Activated CD4-positive, alpha-beta T cell treated with anti-CD3 and anti-CD28 coated beads, Interleukin-10, Interleukin-2, amounts not matched to agents 100 ng/mL and 50 ng/mL, durations not matched to agents 16 hours and 8 hours (primary cell): Measurements from ENCODE around the gene LGALS9.

Experiments used
- DNase-seq: peaks from one replicate; pipeline ENCODE4 v3.0.0-alpha.2; 2020

Gene LGALS9

DNA sequence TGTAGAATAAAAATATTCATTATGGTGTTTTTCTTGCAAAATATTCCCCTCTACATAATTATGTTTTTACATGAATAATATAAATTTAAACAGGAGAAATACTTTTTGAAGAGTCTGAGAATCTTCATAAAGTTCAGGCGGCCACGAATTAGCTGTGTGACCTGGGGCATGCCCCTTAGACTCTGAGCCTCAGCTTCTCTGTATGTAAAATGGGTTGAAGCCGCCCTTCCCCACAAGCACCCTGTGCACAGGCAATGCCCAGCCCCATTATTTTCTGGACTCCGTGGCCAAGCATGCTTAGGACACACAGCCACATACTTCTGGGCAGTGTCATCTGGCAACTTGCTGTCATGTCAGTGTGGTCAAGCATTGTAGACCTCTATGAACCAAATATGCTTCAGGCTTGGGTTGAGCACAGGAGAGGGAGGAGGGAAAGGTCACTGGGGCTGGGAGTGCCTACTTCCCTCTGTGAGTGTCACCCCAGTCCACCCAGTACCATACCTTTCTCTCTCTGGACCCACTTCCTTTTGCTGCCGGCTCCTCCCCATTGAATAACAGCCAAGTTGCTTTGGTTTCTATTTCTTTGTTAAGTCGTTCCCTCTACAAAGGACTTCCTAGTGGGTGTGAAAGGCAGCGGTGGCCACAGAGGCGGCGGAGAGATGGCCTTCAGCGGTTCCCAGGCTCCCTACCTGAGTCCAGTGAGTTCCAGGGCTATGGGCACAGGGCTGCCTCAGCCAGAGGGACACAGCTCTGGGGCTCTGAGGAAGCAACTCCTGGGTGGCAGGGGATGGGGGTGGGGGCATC lies at the start of gene LGALS9:
TSS of gene LGALS9 (plus strand) at position 582 of the 804 bp plus-strand sequence. CDS start at position 660, 78 bp downstream.
- peak; percentile 35 for DNase-seq

DNA sequence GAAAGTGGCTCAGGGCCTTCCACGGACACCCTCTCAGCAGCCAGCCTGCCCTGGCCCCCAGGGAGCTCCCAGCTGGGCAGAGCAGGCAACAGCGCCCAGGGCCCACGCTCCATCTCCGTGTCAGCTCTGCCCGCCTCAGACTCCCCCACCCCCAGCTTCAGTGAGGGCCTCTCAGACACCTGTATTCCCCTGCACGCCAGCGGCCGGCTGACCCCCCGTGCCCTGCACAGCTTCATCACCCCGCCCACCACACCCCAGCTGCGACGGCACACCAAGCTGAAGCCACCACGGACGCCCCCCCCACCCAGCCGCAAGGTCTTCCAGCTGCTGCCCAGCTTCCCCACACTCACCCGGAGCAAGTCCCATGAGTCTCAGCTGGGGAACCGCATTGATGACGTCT lies 48.3 kb upstream of the LGALS9 start:
- DNase-seq, result no peak

DNA sequence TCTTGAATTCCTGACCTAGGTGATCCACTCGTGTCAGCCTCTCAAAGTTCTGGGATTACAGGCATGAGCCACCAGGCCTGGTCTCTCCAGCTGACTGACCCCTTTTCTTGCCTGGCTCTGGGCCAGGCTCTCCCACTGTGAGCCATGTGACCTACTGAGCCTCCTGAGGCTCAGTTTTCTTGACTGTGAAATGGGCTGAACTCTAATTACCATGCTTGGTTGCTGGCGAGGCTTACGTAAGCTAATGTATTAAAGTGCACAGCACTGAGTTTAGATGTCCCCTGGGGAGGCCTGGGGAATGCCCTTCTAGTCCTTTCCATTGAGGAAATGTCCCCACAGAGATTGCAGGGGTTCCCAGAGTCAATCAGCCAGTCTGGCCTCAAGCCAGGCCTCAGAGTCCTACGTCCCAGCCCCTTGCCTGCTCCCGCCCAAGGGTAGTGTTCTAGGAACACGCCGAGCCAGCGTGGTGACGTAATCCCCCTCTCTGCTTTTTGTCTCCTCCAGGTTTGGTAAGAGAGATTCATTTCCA lies 45.8 kb upstream of the LGALS9 start:
- no peak for DNase-seq

DNA sequence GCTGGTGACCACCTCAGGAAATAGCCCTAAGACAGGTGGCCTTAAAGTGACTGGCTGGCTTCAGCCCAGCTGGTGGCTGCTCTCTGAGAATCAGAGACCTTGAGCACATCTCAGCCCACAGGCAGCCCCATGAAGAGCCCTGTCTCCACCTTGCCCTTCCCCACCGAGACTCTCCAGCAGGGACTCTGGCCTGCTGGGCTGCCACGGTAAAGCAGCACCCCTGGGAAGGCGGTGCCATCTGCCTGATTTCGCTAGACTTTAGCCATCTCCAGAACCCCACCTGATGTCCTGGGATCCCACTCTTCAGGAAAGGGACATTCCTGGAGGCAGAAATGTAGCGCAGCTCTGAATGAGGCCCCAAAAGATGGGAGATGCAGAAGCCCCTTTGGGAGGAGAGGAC lies 45.2 kb upstream of the LGALS9 start:
- DNase-seq, result no peak

DNA sequence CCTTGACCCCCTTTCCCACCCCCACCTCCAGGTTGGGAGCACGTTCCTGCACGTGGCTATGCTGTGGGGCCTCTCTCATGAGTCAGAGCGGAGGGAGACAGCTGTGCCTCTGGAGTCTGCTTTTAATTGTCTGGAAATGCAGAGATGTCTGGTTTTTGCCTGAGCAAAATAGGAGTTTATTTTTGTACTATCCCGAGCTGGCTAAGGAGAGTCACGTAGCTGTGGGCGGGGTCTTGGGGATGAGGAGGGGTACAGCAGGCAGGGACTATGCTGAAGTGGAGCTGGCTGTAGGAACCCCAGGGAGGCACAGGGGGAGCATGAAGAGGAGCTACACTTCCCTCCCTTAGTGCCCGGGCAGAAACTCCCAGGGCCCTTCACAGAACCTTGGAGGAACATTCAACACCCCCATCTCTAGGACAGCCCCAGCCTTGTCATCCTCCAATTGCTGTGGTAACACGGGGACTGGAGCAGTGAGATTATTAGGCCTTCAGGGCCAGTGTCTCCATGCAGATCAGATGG lies 44.7 kb upstream of the LGALS9 start:
- no peak for DNase-seq

DNA sequence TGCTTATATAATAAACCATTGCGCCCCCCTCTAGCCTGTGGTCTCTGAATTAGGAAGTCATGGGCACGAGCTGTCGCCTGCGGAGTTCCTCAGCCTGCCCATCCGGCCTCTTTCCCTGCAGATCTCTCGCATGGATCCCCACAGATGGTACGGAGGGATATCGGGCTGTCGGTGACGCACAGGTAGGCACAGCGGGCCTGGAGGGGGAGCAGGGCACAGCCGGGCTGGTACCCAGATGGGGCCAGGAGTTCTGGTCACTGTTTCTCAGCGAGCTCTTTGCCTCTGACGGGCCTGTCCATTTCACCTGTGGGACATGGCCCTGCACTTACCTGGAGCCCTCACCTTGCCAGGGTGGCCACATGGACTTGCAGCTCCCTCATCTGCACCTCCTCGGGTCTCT lies 42.6 kb upstream of the LGALS9 start:
- no peak for DNase-seq

DNA sequence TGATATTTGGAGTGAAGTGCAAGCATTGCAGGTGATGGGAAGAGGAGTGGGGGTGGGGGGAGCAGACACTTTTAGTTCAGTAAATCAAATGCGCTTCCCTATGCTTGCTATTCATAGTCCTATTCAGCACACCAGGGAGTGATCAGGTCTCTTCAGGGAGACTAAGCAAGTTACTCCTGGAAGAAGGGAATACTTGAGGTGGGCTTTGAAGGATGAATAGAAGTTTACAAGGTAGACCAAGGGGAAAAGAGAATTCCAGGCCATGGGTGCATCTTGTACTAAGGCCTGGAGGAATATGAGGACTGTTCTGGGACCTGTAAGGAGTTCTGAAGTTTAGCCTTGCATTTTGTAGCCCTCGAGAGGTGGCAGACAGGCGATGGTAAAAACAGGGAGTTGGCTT lies 40.1 kb upstream of the LGALS9 start:
- DNase-seq, result no peak

DNA sequence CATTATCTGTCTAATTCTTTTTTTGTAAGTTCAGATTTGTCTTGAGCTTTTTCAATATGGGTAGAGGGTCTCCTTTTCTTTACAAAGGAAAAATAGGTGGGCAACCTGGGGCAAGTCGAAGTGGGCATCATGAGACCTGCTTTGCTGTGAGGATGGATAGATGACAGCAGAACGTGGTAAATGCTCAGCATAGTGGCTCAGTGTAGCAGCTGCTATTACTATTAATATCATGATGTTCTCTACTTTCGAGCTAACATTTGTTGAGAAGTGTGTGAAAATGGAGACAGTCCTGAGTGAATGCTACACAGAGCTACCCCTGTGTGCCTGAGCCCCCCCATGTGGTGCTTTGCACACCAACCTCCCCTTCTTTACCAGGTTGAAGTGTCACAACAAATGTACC lies 39.0 kb upstream of the LGALS9 start:
- DNase-seq, result no peak

DNA sequence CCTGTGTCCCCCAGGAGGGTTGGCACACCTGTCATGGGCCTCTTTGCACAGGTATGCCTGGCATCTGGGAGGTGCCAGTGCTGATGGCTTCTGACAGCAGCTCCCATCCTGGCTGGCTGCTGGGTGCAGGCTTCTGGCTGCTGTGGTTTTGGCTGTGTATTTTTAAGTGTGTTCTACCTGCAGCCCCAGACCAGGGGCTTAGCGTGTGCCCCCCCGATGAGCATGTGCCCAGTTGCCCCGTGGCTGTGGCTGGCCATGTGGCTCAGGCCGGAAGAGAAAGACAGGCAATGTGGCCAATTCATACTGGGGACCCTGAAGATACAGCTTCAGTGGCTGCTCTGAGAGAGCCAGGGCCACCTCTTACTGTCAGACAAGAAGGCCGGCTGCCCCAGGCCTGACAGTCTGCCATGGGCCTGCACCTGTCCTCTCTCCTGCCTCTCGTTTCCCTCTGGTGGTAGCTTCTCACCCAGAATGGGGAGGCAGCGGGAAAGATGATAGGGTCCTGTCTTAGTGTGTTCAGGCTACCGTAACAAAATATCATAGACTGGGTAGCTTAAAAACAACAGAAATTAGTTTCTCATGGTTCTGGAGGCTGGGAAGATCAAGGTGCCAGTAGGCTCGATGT lies 37.6 kb upstream of the LGALS9 start:
- no peak for DNase-seq

DNA sequence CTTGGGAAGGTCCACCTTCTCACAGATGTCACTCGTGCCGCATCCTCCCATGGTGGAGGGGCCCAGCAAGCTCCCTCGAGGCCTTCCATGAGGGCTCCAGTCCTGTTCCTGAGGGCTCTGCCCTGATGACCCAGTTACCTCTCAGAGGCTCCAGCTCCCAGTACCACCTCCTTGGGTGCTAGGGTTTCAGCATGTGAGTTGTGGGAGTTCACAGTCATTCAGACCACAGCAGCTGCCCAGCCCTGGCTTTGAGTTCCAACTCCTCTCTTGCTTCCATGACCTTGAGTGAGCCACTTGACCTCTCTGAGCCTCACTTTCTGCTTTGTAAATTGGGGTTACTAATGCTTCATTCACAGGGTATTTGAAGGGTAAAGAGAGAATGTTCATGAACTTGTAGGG lies 37.1 kb upstream of the LGALS9 start:
- DNase-seq, result no peak

DNA sequence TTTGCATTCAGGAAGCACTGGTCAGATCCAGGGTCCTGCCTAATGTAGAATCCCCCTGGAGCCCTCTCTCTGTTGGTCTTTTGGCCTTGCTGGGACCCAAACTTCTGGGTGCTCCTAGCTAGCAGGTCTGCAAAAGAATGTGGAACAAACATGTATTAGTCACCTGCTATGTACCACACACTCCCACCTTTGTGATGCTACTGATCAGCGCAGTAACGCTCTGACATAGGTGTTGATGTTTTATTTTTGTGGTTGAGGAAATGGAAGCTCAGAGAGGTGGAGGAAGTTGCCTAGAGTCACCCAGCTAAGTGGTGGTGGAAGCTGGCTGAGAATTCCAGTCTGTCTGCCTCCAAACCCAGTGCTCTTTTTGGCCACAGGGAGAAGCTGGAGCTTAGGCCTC lies 35.8 kb upstream of the LGALS9 start:
- no peak for DNase-seq

DNA sequence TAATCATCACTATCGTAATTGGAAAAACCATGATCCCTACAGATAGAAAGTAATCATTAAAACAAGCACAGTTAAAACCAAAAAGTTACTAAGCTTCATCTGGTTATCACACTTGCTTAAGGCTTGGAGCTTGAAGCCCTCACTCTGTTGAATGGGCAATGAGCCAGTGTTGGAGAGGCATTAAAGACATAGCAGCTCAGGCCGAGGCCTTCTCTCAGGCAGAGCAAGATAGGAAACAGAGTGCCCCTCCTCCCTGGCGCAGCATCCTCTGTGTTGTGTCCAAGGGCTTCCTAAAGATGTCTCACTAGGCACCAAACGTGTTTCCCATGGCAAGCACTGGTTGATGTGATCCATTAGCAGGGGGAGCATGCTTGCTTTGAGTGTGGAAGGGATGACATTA lies 34.9 kb upstream of the LGALS9 start:
- no peak for DNase-seq

DNA sequence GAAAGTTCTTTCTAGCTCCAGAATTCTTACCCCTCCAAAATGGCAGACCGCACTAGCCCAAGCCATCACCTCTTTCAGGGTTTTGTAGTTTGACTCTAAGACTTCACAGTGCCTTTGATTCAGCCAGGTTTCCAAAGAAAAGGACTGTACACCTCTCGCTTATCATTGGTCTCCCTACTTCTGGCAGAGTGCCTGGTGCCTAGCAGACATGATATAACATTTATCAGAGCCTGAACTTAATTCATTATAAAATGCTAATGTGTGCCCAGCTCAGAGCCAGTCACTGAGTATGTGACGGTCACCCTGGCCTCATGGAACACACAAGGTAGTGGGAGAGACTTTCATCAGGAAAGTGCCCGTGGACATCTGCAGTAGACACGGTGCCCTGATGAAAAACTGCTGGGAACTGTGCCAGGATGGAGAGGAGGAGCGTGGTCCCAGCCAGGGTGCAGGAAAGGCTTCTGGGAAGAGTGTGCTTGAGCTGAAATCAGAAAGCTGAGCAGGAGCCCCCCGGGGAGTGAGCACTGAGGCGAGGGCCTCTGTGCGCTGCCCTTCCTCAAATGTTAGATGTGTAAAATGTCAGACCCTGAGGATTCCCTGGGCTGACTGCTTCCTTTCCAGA lies 34.3 kb upstream of the LGALS9 start:
- DNase-seq, result no peak

DNA sequence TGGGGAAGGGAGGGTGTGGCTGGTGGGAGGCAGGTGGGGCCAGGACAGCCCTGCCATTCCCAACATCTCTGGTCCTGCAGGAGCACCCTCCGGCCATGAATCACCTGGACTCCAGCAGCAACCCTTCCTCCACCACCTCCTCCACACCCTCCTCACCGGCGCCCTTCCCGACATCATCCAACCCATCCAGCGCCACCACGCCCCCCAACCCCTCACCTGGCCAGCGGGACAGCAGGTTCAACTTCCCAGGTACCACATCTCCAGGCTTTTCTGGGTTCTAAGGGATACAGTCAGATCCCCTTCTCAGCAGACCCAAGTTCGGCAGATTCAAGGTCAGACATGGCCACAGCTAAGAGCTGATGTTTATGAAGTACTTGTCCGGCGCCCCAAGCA lies 33.8 kb upstream of the LGALS9 start:
- no peak for DNase-seq

DNA sequence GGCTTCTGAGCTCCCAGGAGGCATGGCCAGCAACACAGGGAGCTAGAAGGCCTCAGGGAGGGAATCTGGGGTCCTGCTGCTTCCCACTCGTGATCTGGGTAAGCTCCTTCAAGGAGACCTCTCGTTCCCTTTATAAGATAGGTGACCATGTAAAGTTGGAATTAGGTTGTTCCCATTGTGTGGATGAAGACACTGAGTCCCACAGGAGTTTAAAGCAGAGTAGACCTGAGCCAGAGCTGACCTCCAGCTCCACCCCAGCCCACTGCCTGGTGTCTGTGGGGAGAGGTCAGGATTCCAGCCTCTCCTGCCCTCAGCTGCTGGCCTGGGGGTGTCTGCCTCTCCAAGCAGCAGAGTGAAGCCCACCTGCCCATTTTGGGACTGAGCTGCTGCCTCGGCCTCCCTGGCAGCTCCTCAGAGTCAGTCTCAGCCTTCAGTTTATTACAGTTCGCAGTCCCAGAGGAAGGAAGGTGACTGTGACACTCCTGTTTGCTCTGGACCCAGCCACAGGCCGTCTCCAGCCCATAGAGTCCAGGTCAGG lies 33.1 kb upstream of the LGALS9 start:
- no peak for DNase-seq

DNA sequence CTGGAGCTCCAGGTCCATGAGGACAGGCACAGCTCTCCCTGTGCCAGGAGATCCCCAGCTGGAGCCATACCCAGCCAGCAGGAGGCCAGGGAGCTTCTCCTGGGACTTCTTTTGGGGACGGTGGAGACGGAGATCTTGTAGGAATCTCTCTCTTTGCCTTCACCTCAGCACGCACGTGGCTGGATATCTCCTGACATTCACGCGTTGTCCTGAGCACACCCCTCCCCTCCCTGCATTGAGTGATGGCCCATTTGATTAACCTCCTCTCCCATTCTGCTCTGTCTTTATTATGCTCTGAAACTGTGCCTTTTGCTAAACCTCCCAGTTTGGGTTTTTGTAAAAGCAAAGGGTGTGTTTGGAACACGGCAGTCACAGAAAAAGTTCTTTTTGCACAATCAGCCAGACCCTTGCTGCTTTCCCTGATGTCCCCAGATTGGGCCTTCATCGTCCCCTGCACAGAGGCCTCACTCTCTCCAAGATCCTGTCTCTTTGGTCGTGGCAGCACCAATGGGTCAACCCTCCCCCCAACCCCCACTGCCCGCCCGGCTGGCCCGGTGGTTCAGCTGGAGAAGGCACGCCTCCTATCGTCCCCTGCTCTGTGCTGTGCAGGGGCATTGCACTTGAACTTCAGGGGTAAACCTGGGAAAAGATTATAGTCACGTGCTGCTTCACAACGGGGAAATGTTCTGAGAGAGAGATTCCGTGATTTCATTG lies 32.5 kb upstream of the LGALS9 start:
- DNase-seq, result no peak

DNA sequence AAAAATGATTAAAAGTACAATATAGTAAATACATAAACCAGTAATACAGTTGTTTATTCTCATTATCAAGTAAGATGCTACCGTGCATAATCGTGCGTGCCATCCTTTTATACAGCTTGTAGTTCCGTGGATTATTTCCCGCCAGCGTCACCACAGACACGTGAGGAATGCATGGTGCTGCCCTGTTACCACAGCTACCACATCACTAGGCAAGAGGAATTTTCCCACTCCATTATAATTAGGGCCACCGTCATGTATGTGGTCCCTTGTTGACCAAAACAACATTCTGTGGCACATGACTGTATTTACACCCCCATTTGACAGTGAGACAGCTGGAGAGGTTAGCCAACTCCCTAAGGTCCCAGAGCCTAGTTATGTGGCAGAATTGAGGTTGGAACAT lies 30.5 kb upstream of the LGALS9 start:
- no peak for DNase-seq

DNA sequence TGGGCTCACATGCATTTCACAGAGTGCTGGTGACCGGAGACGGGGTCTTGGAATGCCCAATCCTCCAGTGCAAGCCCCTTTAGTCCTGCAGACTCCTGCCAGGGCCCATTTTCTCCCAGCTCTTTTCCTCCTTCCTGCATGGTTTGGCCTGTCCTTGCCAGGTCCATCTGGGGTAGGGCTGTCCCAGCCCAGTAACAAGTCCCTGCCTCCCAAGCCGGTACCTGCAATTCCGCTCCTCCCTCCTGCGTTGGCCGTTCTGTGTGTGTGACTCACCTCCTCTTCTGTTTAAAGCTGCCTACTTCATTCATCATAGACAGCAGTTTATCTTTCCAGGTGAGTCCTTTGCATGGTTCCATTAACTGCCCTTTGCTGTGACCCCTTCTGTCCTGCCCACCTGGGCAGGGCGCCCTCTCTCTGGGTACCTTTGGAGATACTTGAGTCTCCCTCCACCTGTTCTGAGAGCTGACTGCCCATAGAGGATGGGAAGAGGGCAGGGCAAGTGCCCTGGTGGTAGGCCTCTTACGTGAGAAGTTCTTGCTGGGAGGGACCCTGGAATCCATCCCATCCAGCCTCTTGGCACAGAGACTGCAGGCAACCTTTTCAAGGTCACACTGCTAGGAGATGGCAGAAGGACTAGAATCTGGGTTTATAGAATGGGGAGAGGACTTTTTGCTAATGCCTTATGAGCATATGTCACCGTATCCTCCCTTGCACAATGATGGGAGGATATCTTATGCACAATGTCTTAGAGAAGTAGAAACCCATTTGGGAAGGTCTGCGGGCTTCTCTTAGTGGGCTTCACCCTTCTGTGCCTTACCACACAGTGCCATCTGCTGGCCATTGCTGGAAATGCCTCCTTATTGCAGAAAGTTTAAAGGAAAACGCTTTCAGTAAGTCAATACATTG lies 29.7 kb upstream of the LGALS9 start:
- DNase-seq, result peak; percentile 82

DNA sequence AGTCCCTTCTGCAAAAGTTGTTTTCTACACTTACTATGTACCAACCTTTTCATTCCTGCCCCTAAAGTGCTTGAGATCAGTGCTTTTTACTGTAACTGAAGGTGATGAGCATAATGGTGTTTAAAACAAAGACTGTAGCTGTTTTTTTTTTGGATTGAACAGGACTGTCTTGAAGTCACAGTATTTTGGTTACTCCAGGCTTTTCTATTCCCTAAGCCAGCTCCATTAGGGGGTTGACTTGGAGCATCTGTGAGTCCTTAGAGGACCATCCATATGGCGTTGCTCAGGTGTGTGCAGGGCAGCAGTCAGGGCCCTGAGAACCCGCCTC lies 29.0 kb upstream of the LGALS9 start:
- DNase-seq, result no peak

DNA sequence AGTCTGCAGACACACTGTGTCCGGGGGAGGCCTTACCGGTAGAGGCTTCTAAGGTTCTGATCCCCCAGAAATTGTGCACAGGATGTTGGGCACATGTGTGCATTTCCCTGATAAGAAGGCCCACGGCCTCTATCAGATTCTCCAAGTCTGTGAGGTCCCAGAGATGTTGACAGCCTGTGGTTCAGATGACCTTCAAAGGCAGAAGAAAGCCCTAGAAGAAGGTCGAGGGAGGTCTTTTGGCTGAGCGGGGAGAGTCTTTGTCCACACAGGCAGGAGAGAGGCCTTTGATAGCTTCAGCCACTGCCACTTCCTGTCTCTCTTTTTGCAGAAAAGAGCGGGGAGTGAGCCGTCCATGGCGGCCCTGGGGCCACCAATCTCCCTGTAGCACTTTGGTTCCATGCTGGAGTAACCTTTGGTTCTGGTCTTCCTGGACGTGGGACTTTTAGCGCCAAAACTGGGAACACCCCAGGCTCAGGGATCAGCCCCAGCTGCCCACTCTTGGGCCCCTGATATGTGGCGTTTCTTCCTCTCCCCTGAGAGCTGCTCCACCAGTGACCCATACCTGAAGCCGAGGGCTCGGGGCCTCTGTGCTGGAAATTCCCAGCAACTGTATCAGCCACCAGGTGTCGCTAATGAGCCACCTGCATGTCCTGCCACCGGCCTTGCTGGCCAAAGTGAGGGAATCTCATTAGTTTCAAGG lies 28.1 kb upstream of the LGALS9 start:
- peak; percentile 74 for DNase-seq

DNA sequence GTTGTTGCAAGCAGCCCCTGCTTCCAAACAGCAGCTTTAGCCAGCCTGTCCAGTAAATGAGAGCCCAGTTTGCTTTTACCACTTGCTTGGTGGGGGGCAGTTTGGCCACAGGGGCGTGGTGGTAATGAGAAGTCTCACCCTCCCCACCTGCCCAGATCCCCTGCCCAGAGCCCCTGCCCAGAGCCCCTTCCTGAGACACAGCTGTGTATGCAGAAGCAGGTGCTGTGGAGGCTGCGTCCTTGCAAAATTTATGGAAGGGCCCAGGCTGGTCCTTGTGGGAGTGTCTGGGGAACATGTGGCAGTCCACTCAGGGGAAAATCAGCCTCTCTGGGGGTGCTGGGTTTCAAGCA lies 27.6 kb upstream of the LGALS9 start:
- no peak for DNase-seq
